ENCODE measurements around the gene LSM14B.

Gene LSM14B

GRCh38 chr20:62163485-62163865, 41.2 kb downstream of the LSM14B start:
- no peak overlapping the region for H3K4me3 ChIP-seq (ENCODE audit: low read depth, low read length)
- DNase-seq (ENCODE audit: low read depth) = no peak
- no peak for TF ChIP-seq CTCF (IDR thresholded peaks at IDR 0.05; ENCODE audit: insufficient read depth, low read depth, low read length, missing control alignments)

- no peak overlapping the region for H3K4me3 ChIP-seq (ENCODE audit: low read depth, low read length)
- no peak for TF ChIP-seq CTCF (IDR thresholded peaks at IDR 0.05; ENCODE audit: insufficient read depth, low read depth, low read length, missing control alignments)
- no peak for DNase-seq (ENCODE audit: low read depth)
Measured at GRCh38 chr20:62163986-62164762, 41.9 kb downstream of the LSM14B start.

GRCh38 chr20:62164879-62165761, 42.8 kb downstream of the LSM14B start:
- no peak overlapping the region for H3K4me3 ChIP-seq (ENCODE audit: low read depth, low read length)
- TF ChIP-seq CTCF (IDR thresholded peaks at IDR 0.05; ENCODE audit: insufficient read depth, low read depth, low read length, missing control alignments) = no peak
- no peak for DNase-seq (ENCODE audit: low read depth)

GRCh38 chr20:62165762-62166399, 43.6 kb downstream of the LSM14B start:
- TF ChIP-seq CTCF (IDR thresholded peaks at IDR 0.05; ENCODE audit: insufficient read depth, low read depth, low read length, missing control alignments) = no peak
- DNase-seq (ENCODE audit: low read depth) = no peak

GRCh38 chr20:62167474-62167873, 45.2 kb downstream of the LSM14B start:
- no peak for DNase-seq (ENCODE audit: low read depth)
- TF ChIP-seq CTCF (IDR thresholded peaks at IDR 0.05; ENCODE audit: insufficient read depth, low read depth, low read length, missing control alignments) = no peak
- H3K4me3 ChIP-seq (ENCODE audit: low read depth, low read length) = no peak overlapping the region

More at GRCh38 chr20:62165762-62166399, 43.6 kb downstream of the LSM14B start:
- no peak overlapping the region for H3K4me3 ChIP-seq (ENCODE audit: low read depth, low read length)

- no peak for TF ChIP-seq CTCF (IDR thresholded peaks at IDR 0.05; ENCODE audit: insufficient read depth, low read depth, low read length, missing control alignments)
- no peak overlapping the region for H3K4me3 ChIP-seq (ENCODE audit: low read depth, low read length)
- DNase-seq (ENCODE audit: low read depth) = no peak
Measured at GRCh38 chr20:62168061-62168460, 45.8 kb downstream of the LSM14B start.
